ENCODE measurements around the gene S1PR2.

The S1PR2 gene

GRCh38 chr19:10254244-10254643, 23.1 kb upstream of the S1PR2 start:
- H3K27me3 ChIP-seq (replicated peaks in 2 of 5; ENCODE audit: control insufficient read depth in 4 of 5, insufficient read depth in 5 of 5, low read length in 4 of 5) = no peaks in the 10 kb centered on the region
- DNase-seq = no peak
- POLR2A ChIA-PET = no interaction called here
- 100% methylated on average over 2 of the region's 3 CpGs for WGBS (ENCODE audit: insufficient coverage)
- peaks cover 4 to 47% (median 34%) of the 10 kb centered on the region in 4 experiments for H3K36me3 ChIP-seq (ENCODE audit: control insufficient read depth in 4 of 4, insufficient read depth in 4 of 4, low read length in 3 of 4)
- H3K27ac ChIP-seq (ENCODE audit: insufficient read depth in 1 of 2, low read depth in 1 of 2, low read length in 2 of 2, poor library complexity in 1 of 2, severe bottlenecking in 2 of 2) = no peak overlapping the region
- H3K9me3 ChIP-seq (ENCODE audit: control extremely low read depth in 1 of 5, control insufficient read depth in 4 of 5, insufficient read depth in 2 of 5, low read depth in 1 of 5, low read length in 4 of 5) = no peaks in the 10 kb centered on the region
- CTCF ChIA-PET = interaction anchor here (3.0 to 20.1 kb wide), 2 partner anchors 16 to 136 kb away, joined by 8 to 542 read pairs; partner anchors contain the start of genes ICAM1 and TYK2
- no peak overlapping the region for H3K4me3 ChIP-seq (ENCODE audit: control insufficient read depth in 1 of 7, extremely low read depth in 1 of 7, insufficient read depth in 4 of 7, low read depth in 2 of 7, low read length in 6 of 7)
- peaks cover 5 to 21% (median 17%) of the 10 kb centered on the region in 4 experiments for H3K4me1 ChIP-seq (ENCODE audit: control extremely low read depth in 1 of 4, control insufficient read depth in 4 of 4, insufficient read depth in 4 of 4, low read length in 3 of 4)

- Histone ChIP-seq H3K27ac (ENCODE audit: insufficient read depth in 1 of 2, low read depth in 1 of 2, low read length in 2 of 2, poor library complexity in 1 of 2, severe bottlenecking in 2 of 2) (peak overlapping the region; percentile 50 to 79), H3K36me3 (ENCODE audit: control insufficient read depth in 4 of 4, insufficient read depth in 4 of 4, low read length in 3 of 4) (peaks cover 4 to 34% (median 25%) of the 10 kb centered on the region in 4 experiments), H3K4me3 (ENCODE audit: control insufficient read depth in 1 of 7, extremely low read depth in 1 of 7, insufficient read depth in 4 of 7, low read depth in 2 of 7, low read length in 6 of 7) (peak overlapping the region; percentile 74 to 95 (median 88)), H3K9me3 (ENCODE audit: control extremely low read depth in 1 of 5, control insufficient read depth in 4 of 5, insufficient read depth in 2 of 5, low read depth in 1 of 5, low read length in 4 of 5) (no peaks in the 10 kb centered on the region), H3K27me3 (replicated peaks in 2 of 5; ENCODE audit: control insufficient read depth in 4 of 5, insufficient read depth in 5 of 5, low read length in 4 of 5) (no peaks in the 10 kb centered on the region), H3K4me1 (ENCODE audit: control extremely low read depth in 1 of 4, control insufficient read depth in 4 of 4, insufficient read depth in 4 of 4, low read length in 3 of 4) (peaks cover 5 to 19% (median 15%) of the 10 kb centered on the region in 4 experiments)
- ChIA-PET POLR2A (no interaction called here), CTCF (interaction anchor here (20.1 kb wide), 1 partner anchor 137 kb away, joined by 542 read pairs; the partner anchor contains the start of gene TYK2)
- WGBS (ENCODE audit: insufficient coverage) = 0% methylated on average over 3 of the region's 8 CpGs
- no peak for DNase-seq
Measured at GRCh38 chr19:10252707-10253106, 21.6 kb upstream of the S1PR2 start.

DNA sequence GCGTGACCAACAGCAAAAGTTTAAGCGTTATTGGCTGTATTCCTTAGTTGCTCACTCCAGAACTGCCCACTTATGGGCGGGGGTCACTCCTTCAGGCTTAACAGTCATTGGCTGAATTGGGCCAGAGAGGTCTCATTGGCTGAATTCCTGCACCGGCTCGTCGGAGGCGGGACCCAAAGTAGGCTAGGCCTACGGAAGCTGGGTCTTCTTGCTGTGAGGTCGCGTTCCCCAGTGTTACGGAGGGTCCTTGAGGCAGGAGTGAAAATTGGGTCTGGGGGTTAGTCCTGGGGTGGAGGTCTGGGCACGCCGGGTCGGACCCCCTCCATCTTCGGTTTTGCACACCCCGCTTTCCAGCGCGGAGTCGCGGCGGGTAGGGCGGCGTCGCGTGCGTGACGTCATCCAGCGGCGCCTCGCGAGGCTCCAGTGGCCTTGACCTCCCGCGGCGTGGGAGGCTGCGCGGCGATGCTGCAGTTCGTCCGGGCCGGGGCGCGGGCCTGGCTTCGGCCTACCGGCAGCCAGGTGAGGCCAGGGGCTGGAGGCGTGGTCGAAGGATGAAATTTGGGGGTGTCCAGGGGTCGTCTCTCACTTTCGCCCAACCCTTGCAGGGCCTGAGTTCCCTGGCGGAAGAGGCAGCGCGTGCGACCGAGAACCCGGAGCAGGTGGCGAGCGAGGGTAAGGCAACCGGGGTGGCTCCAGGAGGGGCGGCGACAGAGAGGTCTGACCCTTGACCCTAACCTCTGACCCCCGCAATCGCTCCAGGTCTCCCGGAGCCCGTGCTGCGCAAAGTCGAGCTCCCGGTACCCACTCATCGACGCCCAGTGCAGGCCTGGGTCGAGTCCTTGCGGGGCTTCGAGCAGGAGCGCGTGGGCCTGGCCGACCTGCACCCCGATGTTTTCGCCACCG, 20.9 kb upstream of the S1PR2 start, which contains the start of gene MRPL4:
MRPL4 (plus strand) TSS at position 423 of the 903 bp plus-strand sequence; CDS start at position 463, 40 bp downstream.
- Histone ChIP-seq H3K4me1 (ENCODE audit: control extremely low read depth in 1 of 4, control insufficient read depth in 4 of 4, insufficient read depth in 4 of 4, low read length in 3 of 4) (peaks cover 5 to 19% (median 15%) of the 10 kb centered on the region in 4 experiments), H3K27me3 (replicated peaks in 2 of 5; ENCODE audit: control insufficient read depth in 4 of 5, insufficient read depth in 5 of 5, low read length in 4 of 5) (no peaks in the 10 kb centered on the region), H3K9me3 (ENCODE audit: control extremely low read depth in 1 of 5, control insufficient read depth in 4 of 5, insufficient read depth in 2 of 5, low read depth in 1 of 5, low read length in 4 of 5) (no peaks in the 10 kb centered on the region), H3K4me3 (ENCODE audit: control insufficient read depth in 1 of 7, extremely low read depth in 1 of 7, insufficient read depth in 4 of 7, low read depth in 2 of 7, low read length in 6 of 7) (peak within 1 kb of the TSS; percentile 74 to 95 (median 88)), H3K27ac (ENCODE audit: insufficient read depth in 1 of 2, low read depth in 1 of 2, low read length in 2 of 2, poor library complexity in 1 of 2, severe bottlenecking in 2 of 2) (peak within 1 kb of the TSS; percentile 50 to 79), H3K36me3 (ENCODE audit: control insufficient read depth in 4 of 4, insufficient read depth in 4 of 4, low read length in 3 of 4) (peaks cover 4 to 28% (median 19%) of the 10 kb centered on the region in 4 experiments)
- WGBS (ENCODE audit: insufficient coverage) = under 1% methylated on average over 61 of the region's 77 CpGs
- peak; percentile 99 for DNase-seq
- ChIA-PET CTCF (interaction anchor here (1.0 to 3.5 kb wide), 3 partner anchors 23 to 152 kb away, joined by 3 to 36 read pairs (median 18); no protein-coding TSS in a partner anchor), POLR2A (interaction anchor here (0.6 to 0.9 kb wide), 2 partner anchors 25 to 104 kb away, joined by 3 read pairs; no protein-coding TSS in a partner anchor)

GRCh38 chr19:10246511-10246910, 15.4 kb upstream of the S1PR2 start:
- POLR2A ChIA-PET = interaction anchor here (1.4 kb wide), 1 partner anchor 15 kb away, joined by 4 read pairs; the partner anchor contains the start of gene S1PR2
- CTCF ChIA-PET = interaction anchor here (1.1 to 1.9 kb wide), 2 partner anchors 25 to 86 kb away, joined by 3 to 6 read pairs; no protein-coding TSS in a partner anchor
- no peaks in the 10 kb centered on the region for H3K9me3 ChIP-seq (ENCODE audit: control extremely low read depth in 1 of 5, control insufficient read depth in 4 of 5, insufficient read depth in 2 of 5, low read depth in 1 of 5, low read length in 4 of 5)
- H3K27me3 ChIP-seq (replicated peaks in 2 of 5; ENCODE audit: control insufficient read depth in 4 of 5, insufficient read depth in 5 of 5, low read length in 4 of 5) = no peaks in the 10 kb centered on the region
- H3K4me3 ChIP-seq (ENCODE audit: control insufficient read depth in 1 of 7, extremely low read depth in 1 of 7, insufficient read depth in 4 of 7, low read depth in 2 of 7, low read length in 6 of 7) = no peak overlapping the region
- H3K27ac ChIP-seq (ENCODE audit: insufficient read depth in 1 of 2, low read depth in 1 of 2, low read length in 2 of 2, poor library complexity in 1 of 2, severe bottlenecking in 2 of 2) = no peak overlapping the region
- H3K4me1 ChIP-seq (ENCODE audit: control extremely low read depth in 1 of 4, control insufficient read depth in 4 of 4, insufficient read depth in 4 of 4, low read length in 3 of 4) = peaks cover 0 to 6% (median 5%) of the 10 kb centered on the region in 4 experiments
- no peak for DNase-seq
- H3K36me3 ChIP-seq (ENCODE audit: control insufficient read depth in 4 of 4, insufficient read depth in 4 of 4, low read length in 3 of 4) = no peaks in the 10 kb centered on the region
- 96% methylated on average over 3 of the region's 6 CpGs for WGBS (ENCODE audit: insufficient coverage)

- H3K4me3 ChIP-seq (ENCODE audit: control insufficient read depth in 1 of 7, extremely low read depth in 1 of 7, insufficient read depth in 4 of 7, low read depth in 2 of 7, low read length in 6 of 7) = no peak overlapping the region
- no peaks in the 10 kb centered on the region for H3K4me1 ChIP-seq (ENCODE audit: control extremely low read depth in 1 of 4, control insufficient read depth in 4 of 4, insufficient read depth in 4 of 4, low read length in 3 of 4)
- 61% methylated on average over 3 of the region's 9 CpGs for WGBS (ENCODE audit: insufficient coverage)
- ChIA-PET POLR2A (interaction anchor here (0.8 kb wide), 1 partner anchor 14 kb away, joined by 3 read pairs; no protein-coding TSS in a partner anchor), CTCF (interaction anchor here (1.1 to 1.9 kb wide), 3 partner anchors 24 to 85 kb away, joined by 3 to 6 read pairs (median 3); no protein-coding TSS in a partner anchor)
- H3K9me3 ChIP-seq (ENCODE audit: control extremely low read depth in 1 of 5, control insufficient read depth in 4 of 5, insufficient read depth in 2 of 5, low read depth in 1 of 5, low read length in 4 of 5) = no peaks in the 10 kb centered on the region
- no peaks in the 10 kb centered on the region for H3K27me3 ChIP-seq (replicated peaks in 2 of 5; ENCODE audit: control insufficient read depth in 4 of 5, insufficient read depth in 5 of 5, low read length in 4 of 5)
- H3K36me3 ChIP-seq (ENCODE audit: control insufficient read depth in 4 of 4, insufficient read depth in 4 of 4, low read length in 3 of 4) = no peaks in the 10 kb centered on the region
- H3K27ac ChIP-seq (ENCODE audit: insufficient read depth in 1 of 2, low read depth in 1 of 2, low read length in 2 of 2, poor library complexity in 1 of 2, severe bottlenecking in 2 of 2) = no peak overlapping the region
- DNase-seq = no peak
Measured at GRCh38 chr19:10245189-10245939, 14.2 kb upstream of the S1PR2 start.

GRCh38 chr19:10243606-10244005, 12.5 kb upstream of the S1PR2 start:
- no peak for DNase-seq
- ChIA-PET POLR2A (interaction anchor here (0.6 kb wide), 1 partner anchor 16 kb away, joined by 4 read pairs; no protein-coding TSS in a partner anchor), CTCF (interaction anchor here (0.7 to 0.9 kb wide), 3 partner anchors 15 to 155 kb away, joined by 3 read pairs; no protein-coding TSS in a partner anchor)

More at GRCh38 chr19:10243606-10244005, 12.5 kb upstream of the S1PR2 start:
- no peaks in the 10 kb centered on the region for H3K36me3 ChIP-seq (ENCODE audit: control insufficient read depth in 4 of 4, insufficient read depth in 4 of 4, low read length in 3 of 4)
- H3K9me3 ChIP-seq (ENCODE audit: control extremely low read depth in 1 of 5, control insufficient read depth in 4 of 5, insufficient read depth in 2 of 5, low read depth in 1 of 5, low read length in 4 of 5) = no peaks in the 10 kb centered on the region
- peaks cover 0 to 1% (median under 1%) of the 10 kb centered on the region in 4 experiments for H3K4me1 ChIP-seq (ENCODE audit: control extremely low read depth in 1 of 4, control insufficient read depth in 4 of 4, insufficient read depth in 4 of 4, low read length in 3 of 4)
- no peaks in the 10 kb centered on the region for H3K27me3 ChIP-seq (replicated peaks in 2 of 5; ENCODE audit: control insufficient read depth in 4 of 5, insufficient read depth in 5 of 5, low read length in 4 of 5)
- no peak overlapping the region for H3K4me3 ChIP-seq (ENCODE audit: control insufficient read depth in 1 of 7, extremely low read depth in 1 of 7, insufficient read depth in 4 of 7, low read depth in 2 of 7, low read length in 6 of 7)
- no peak overlapping the region for H3K27ac ChIP-seq (ENCODE audit: insufficient read depth in 1 of 2, low read depth in 1 of 2, low read length in 2 of 2, poor library complexity in 1 of 2, severe bottlenecking in 2 of 2)
- whole genome bisulfite sequencing (ENCODE audit: insufficient coverage) = 97% methylated on average over 7 of the region's 7 CpGs
